ENCODE results near the gene ACTMAP.
"Not testable (repeated sequence)": the region's sequence is repeated elsewhere in the genome, so short reads cannot be mapped to it uniquely, and the experiment has no call there.

DNA sequence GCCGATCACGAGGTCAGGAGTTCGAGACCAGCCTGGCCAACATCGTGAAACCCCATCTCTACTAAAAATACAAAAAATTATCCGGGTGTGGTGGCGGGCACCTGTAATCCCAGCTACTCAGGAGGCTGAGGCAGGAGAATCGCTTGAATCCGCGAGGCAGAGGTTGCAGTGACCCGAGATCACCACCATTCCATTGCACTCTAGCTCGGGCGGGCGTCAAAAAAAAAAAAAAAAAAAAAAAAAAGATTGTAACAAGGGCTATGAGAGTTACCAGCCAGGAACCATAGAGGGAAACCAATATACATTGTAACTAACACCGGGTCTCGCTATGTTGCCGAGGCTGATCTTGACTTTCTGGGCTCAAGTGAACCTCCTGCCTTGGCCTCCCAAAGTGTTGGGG lies 18.0 kb downstream of the ACTMAP start:
- TF ChIP-seq, protein P1, sequence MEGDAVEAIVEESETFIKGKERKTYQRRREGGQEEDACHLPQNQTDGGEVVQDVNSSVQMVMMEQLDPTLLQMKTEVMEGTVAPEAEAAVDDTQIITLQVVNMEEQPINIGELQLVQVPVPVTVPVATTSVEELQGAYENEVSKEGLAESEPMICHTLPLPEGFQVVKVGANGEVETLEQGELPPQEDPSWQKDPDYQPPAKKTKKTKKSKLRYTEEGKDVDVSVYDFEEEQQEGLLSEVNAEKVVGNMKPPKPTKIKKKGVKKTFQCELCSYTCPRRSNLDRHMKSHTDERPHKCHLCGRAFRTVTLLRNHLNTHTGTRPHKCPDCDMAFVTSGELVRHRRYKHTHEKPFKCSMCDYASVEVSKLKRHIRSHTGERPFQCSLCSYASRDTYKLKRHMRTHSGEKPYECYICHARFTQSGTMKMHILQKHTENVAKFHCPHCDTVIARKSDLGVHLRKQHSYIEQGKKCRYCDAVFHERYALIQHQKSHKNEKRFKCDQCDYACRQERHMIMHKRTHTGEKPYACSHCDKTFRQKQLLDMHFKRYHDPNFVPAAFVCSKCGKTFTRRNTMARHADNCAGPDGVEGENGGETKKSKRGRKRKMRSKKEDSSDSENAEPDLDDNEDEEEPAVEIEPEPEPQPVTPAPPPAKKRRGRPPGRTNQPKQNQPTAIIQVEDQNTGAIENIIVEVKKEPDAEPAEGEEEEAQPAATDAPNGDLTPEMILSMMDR (IDR thresholded peaks at IDR 0.05; ENCODE audit: insufficient read depth, low read depth, low read length) = not testable (repeated sequence)
- not testable (repeated sequence) for TF ChIP-seq EZH2 (IDR thresholded peaks at IDR 0.05; ENCODE audit: insufficient read depth, low read length)

Measured in astrocyte (in vitro differentiated cells and primary cell).